Fibroblast of skin of right biceps (primary cell): Measurements from ENCODE around the gene UBE3B.
A peak's percentile ranks its signal among the peaks of the same experiment; 100 is the strongest.
"Not testable (repeated sequence)": the region's sequence is repeated elsewhere in the genome, so short reads cannot be mapped to it uniquely, and the experiment has no call there.

Experiments used
- DNase-seq: peaks from one replicate; pipeline ENCODE4 v3.0.0-alpha.2; 2013

The UBE3B gene

DNA sequence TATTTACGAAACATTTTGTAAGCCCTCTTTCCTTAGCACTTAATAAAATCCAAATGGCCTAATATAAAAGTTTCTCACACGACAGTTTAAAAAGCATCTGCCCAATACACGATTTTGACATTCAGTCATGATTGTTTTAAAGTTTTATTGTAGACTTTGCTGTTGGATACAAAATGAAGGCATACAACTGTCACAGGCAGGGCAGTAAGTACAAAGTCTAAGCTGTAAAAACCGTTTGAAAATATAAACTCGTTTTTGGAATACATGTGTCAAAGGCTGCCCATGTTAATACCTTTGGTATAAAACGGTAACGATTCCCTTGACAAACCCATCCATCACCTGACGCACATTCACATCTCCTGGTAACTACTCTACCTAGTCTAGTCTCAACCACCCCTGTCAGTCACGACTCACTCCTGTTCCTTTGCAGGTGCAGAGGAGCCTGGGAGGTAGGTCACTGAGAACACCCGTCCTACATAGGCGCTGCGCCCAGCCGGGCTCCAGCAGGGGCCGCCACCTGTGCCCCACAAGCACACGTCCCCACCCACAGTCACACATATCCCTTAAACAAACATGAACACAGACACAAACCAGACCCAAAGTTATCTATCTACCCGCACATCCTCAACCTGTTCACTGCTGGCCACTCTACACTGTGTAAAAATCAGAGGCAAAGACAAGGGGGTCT lies 27.4 kb upstream of the UBE3B start:
- DNase-seq: no peak

DNA sequence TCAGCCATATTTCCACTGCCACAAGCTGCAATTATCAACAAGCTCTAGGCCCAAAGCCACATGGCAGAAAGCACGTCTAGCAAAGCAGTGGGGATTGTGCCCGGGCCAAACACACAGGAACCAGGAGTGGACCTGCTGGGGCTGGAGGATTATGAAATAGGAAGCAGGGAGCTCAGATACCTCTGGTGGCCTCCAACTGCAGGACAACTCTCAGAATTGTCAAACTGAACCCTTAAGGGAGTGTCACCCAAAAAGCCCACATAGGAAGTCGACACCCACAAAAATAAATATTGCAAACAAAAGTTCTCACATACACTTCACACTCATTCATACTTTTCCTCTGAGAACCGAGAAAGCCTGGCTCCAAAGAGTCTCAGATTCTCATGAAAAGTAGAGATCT lies 26.5 kb upstream of the UBE3B start:
- no peak for DNase-seq

DNA sequence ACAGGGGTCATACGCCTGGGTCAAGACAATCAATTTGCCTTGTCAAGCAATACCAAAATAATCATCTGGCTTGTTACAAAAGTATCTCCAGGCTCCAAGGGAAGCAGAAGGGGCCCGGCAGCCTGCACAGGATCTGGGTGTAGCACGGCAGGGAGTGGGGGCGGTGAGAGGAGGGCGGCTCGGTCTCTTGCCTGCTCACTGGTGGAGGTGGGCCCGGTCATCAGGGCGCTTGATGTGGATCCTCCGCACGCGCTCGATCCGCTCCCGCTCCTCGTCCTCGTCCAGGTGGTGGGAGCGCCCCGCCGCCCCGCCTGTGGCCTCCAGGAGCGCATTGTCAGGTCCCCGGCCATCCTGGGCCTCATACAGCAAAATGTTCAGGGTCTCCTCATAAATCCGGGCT lies 26.0 kb upstream of the UBE3B start:
- DNase-seq: no peak

DNA sequence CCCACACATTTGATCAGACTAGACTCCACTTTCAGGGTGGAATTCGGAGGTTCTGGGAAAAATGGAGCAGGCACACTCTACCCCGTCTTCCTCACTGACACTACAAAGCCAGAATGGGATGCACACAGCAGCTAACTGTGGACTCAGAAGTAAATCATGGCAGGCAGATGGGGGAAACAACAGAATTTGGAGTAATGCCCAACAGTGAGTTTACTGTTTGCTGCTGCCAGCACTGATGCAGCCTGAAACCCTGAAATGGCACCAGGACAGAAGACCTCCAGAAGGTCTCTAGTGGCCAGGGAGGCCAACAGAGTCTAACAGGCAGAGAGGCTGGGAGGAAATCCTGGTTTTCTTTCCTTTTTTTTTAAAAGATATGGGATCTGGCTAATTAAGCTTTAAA lies 24.9 kb upstream of the UBE3B start:
- DNase-seq: no peak

DNA sequence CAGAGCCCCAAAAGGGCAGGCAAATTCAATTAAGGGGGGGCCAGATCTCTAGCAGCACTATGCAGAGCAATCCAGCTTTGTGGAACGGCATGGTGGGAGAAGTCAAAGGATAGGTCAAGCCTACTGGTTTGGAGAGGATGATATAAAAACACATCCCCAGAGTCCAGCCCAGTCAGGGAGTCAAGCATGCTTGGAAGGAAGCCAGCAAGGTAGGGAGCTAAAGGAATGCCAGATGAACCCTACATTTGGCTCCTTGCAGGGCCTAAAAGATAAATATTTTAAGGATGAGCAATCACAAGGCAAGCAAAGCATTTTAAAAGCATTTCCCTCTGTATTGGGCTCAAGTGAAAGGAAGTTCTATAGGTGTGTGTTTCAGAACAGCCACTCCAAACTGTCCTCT lies 21.7 kb upstream of the UBE3B start:
- DNase-seq: peak; percentile 28

DNA sequence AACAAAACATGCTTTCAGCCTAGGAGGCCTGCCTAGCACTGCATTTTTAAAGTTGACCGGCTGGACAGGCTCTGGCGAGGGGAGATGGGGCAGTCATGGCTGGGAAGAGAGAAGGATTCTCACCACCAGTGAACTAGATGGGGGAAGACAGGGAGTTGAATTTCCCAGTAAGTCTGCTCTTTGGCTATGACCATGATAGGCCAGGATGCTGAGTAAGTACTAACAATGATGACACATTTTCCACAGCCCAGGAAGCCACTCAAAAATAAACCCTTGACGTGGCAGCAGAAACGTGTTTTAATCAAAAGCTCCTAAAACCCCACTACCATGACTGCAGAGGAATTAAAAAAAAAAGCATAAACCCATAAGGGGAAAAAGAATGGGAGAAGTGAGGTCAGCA lies 19.3 kb upstream of the UBE3B start:
- peak; percentile 66 for DNase-seq

DNA sequence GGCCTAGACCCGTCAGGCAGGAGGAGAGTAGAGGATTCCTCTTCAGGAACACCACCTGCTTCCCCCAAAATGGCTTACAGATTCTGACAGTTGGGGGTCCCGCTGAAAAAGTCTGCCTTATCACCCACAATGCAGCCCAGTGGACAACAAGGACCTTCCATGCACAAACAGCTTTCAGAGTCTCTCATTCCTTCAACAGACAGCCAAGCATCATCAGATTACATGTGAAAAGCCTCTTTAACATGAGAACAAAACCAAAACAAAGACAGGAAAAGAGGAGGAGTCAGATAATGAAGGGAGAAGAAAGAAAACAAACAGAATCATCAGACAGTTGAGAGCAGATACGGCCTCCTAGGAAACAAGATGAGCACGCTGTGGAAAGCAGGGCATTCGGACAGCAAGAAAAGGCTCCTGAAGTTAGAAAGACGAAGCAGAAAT lies 18.6 kb upstream of the UBE3B start:
- peak; percentile 49 for DNase-seq

DNA sequence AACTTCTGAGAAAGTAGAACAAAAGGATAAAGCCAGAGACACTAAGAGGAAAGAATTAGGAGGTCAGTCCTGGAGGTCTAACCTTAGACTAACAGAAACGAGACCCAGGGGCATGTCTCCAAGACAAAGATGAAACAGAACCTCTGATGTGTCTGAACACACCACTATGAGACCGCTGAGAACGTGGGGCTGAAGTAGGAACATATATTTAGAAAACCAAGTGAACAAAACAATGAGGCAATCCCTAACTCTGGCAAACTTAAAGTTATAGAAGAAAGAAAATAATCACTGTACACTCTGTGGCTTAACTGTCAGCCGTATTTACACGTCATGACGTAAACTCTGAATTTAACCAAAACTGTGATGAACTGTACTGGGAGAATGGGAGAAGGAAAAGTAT lies 18.2 kb upstream of the UBE3B start:
- no peak for DNase-seq

DNA sequence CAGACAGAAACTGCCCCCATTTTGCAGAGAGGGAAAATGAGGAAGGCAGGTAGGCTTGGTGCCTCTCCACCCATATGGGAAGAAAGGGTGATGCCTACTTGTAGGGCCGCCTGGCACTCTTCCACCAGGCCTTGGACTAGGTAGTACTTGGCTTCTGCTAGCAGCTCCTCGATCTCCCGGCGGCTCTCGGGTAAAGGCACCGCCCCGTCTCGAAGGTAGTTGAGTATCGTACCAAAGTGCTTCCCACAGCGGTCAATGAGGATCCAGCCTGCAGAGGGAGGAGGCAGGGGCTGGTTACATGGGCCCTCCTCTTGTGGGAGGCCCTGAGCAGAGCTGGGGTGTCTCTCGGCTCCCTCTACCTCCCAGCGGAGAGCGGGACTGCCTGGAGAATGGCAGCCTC lies 16.9 kb upstream of the UBE3B start:
- DNase-seq: no peak

DNA sequence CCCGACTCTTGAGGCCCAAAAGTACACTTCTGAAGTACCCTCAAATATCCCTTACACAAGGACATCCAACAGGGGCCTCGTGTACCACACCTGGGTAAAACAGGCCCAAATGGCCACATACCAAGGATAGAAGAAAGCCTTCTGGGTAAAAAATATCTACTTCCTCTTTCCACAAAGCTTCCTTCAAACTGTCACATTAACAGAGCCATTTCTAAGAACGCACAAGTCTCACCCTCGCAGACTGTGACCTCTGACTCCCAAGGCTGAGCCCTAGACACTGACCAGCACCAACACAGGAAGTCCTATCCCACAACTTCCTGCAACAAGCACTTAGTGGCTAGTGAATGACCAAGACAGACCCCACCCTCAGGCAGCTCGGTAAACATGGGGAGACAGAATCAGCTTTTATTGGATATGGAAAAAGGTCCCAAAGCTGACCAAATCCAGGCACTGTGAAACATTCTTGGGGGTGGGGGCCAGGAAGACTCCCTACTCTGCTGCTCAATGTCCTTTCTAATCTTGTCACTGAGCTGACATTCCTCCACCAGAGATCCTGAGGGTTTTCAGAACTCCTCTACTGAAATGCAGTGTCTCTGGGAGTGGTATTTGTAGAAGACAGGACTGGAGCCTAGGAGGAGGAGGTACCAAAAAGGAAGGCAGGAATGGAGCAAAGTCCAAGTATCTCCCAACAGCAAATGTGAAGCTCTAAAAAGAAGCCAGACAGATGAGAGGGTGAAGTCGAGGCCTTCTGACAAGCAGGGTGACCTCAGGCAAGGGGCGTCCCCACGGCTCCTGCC lies 16.2 kb upstream of the UBE3B start:
- DNase-seq: peak; percentile 26

DNA sequence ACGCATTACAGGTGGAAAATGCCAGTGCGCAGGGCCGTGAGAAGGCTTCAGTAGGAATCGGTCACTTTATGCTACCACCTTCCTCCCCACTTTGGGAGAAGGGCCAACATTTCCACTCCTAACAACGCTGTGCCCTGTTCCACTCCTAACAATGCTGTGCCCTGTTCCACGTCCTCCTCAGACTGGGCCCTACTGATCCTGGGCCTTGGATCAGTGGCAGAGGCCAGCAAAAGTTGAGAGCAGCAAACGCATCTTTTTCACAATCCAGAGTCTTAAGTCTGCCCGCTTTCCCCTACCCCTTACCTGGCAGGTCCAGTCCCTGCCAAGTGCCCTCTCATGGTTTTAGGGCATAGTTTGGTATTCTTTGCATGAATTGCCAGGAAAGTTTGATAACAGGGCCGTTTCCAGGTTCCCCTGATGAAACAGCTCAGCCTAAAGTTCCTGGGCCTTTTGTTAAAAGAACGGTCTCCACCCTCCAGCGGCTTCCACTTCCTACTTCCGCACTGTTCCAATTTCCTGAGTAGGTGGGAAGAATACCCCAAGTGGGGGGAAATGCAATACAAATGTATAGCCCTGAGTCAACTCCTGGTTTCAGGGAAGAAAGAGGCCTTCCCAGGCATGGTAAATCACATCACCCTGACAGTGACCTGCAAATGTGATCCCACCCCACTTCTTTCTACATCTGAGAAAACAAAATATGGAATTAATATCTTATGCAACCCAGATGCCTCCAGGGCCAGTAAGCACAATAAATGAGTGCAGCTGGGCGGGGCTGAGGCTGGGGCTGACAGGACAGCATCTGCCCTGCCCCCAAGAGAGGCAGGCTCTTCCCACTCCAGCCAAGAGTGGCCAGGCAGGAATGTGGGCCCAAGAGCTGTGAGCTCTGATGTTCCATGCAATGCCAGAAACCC lies 15.3 kb upstream of the UBE3B start:
- DNase-seq: peak; percentile 99

DNA sequence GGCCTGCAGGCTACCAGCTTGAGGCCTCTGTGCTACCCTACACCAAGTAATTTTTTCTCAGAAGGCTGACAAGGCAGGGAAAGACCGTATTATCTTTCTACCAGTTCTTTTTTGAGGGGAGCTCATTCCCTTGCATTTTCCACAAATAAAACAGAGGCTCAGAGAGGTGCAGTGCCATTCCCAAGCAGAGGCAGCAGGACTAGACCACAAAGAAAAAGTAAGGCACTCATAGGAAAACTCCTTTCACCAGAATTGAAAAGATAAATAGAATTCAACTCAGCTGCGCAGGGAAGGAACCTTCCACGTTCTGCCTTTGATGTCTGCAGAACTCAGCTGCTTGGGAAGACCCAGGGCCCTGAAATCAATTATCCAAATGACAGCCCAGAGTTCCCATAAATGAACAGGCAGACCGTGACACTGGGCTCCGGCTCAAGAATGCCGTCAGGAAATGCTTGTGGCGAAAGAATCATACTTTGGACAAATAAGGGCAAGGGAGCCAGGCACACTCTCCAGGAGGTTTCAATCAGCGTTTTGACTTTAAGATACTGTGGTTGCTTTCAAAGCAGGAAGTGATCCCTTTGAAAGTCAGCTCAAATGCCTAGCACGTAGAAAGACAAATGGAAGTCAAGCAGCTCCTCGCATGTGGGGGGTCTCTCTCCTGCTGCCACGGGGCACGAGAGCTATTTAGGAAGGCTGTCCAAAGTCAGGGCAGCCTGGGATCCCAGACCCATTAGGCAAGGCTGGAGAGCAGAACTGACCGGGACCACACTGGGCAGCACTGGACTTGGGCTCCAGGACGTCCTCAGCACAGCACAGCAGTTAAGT lies 14.4 kb upstream of the UBE3B start:
- DNase-seq: peak; percentile 99

DNA sequence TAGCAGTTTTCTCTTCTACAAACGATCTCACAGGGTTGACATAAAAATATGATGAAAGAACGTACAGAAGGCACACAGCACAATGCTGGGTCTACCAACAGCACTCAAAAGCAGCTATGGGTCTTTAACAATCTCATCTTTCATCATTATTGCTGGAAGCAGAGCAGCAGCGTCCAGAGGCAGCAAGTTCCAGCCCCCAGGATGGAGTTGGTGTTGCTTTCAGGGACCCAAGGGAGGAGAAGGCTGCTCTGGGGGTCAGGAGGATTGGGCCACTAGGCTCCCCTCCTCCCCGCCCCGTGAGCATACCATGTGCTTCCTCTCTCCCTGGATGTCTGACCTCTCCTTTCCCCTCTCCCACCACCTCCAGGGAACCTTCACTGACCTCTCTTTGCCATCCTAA lies 13.7 kb upstream of the UBE3B start:
- peak; percentile 49 for DNase-seq

DNA sequence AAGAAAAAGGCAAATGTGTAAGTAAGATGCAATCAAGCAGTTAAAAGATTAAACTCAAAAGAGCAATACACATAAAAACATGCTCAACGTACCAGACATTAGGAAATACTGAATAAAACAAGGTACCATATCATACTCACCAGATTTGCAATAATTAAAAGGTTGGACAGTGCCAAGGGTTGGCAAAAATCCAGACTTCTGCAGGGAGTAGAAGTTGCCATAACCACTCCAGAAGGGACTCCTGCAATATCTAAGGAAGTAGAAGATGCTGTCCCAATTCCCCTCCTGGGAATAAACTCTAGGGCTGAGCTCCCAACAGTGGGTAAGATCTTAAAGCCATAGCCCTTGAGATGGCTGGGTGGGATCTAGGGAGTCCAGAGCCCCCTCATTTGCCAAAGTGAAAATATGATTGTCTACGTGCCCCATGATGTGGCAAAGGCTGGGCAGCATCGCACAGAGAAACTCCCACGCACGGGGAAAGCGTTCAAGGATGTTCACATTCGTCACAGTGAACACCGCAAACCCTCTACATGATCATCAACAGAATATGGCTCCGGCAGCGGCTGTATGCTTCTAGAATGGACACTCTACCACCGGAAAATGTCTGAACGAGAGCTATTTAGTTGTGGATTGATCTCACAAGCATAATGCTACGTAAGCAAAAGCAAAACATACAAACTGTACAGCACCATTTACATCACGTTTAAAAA lies 12.6 kb upstream of the UBE3B start:
- DNase-seq: peak; percentile 33

DNA sequence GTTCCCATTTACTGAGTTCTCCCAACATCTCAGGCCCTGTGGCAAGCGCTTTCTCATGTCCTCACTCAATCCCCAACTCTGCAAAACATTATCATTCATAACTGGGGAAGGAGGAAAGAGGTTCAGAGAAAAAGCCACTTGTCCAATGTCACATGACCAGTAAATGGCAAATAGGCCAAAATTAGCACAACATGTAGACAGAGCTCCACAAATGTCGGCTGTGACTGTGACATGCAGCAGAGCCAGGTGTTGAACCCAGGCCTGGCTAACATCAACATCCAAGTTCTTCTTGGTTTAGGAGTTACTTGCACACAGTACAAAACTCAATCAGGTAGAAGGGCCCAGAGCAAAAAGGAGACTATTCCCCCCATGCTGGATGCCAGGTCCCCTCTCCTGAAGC lies 11.1 kb upstream of the UBE3B start:
- no peak for DNase-seq

DNA sequence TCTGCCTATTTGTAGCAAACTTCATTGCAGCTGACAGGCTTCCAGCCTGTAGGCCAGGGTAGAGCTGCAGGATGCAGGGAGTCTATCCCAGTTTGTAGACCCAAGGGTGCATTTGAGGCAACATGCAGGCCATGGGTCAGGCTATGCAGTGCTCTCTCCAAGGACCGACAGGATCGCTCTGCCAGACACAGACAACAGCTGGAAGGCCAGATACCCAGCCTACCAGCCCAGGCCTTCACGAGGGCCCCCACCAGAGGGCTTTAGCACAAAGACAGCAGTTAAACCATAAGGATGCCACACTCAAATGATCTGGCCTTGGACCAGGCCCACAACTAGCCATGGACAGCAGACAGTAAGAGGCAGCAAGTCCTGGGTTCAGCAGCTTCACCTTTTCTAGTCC lies 10.6 kb upstream of the UBE3B start:
- no peak for DNase-seq

DNA sequence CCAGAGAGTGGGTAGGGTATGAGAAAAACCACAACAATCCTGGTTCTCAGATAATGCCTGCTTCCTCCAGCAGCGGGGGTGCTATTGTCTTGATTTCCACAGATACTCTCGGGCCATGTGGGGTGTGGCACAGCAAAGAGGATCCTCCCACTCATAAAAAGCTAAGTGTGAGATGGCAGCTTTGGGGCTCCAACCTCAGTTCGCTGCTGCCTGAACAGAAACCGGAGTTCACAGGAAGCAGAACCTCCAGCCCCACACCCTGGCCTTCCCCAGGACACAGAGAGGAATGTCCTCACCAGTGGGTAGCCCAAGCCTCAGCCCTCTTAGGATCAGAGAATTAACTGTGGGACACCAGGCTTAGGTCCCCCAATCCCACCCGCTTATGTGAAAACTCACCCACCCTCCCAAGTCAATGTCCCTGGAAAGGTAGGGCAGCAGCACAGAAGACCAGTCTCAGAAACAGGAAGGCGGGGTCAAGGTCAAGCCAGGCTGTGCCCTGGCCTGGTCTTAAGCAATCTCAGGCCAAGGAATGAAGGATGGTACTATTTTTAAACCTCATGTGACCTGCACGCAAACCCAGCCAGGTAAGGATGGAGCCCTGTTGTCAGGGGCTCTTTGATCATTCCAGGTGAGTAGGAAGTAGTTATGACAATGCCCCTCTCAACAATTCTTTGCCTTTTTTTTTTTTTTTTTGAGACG lies 9.3 kb upstream of the UBE3B start:
- no peak for DNase-seq

DNA sequence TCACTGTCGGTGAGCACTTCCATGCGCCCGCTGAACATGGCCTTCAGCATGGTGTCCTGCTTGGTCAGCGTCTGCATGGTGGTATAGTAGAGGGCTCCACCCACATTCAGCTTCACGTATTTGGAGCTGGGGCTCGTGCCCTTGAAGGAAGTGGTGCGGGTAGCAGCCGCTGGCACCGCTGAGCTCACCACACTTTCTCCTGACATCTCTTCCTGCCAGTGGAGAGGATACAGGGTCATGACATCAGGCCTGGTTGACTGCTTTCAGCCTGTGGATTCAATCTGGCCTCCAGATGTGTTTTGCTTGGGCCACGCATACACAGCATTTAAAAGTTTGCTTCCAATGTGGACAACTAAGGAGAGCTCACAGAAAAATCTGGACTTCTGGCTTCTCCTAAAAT lies 7.9 kb upstream of the UBE3B start:
- no peak for DNase-seq

DNA sequence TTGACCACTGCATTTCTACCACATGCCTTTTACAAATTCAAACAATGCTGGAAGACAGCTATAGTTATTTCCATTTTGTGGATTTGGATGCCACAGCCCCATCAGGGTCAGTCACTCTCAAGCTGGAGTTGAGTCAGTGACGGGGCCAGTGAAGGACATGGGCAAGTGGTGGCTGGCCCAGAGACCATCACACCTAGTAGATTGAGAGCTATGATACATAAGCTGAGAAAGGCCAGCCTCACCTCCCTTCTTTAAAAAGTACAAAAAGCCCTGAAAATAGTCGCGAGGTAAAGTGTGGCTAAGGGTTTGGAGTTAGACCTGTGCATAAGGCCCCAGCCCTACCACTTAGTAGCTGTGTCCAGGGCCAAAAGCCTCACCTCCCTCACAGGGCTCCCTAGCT lies 4.4 kb upstream of the UBE3B start:
- DNase-seq: no peak

DNA sequence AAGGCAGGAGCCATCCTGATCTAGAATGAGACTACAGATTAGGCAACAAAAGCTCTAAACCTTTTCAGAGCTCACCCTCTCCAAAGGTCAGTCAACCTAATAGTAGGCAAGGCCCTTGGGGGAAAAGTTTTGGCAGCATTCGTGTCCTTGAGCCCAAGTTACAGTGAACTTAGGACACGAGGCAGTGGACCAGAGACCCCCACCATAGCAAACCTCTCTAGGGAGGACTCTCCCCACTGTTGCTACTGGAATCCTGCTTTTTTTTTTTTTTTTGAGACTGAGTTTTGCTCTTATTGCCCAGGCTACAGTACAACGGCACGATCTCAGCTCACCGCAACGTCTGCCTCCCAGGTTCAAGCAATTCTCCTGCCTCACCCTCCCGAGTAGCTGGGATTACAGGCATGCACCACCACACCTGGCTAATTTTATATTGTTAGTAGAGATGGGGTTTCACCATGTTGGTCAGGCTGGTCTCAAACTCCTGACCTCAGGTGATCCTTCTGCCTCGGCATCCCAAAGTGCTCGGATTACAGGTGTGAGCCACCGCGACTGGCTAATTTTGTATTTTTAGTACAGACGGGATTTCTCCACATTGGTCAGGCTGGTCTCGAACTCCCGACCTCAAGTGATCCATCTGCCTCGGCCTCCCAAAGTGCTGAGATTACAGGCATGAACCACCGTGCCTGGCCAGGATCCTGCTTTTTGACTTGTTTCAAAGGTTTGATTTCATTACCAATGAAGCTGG lies 3.7 kb upstream of the UBE3B start:
- not testable (repeated sequence) for DNase-seq

DNA sequence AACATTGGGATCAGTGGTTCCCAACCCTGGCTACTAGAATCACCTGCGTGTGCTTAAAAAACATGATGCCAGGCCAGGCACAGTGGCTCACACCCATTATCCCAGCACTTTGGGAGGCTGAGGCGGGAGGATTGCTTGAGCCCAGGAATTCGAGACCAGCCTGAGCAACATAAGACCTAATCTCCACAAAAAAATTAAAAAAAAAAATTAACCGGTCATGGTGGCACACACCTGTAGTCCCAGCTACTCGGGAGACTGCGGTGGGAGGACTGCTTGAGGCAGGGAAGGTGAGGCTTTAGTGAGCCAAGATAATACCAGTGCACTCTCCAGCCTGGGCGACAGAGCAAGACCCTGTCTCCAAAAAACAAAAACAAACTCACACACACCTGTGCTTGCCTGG lies 2.3 kb upstream of the UBE3B start:
- no peak for DNase-seq
